ENCODE data around the gene EIF3B.
"Not testable (repeated sequence)": the region's sequence is repeated elsewhere in the genome, so short reads cannot be mapped to it uniquely, and the experiment has no call there.

The EIF3B gene

GRCh38 chr7:2402687-2403013 lies 48.0 kb downstream of the EIF3B start:
- Mint-ChIP-seq H3K4me3 (peak overlapping the region; percentile 85), H3K9me3 (no peaks in the 10 kb centered on the region), H3K4me1 (peaks cover 47% of the 10 kb centered on the region), H3K36me3 (no peaks in the 10 kb centered on the region), H3K27ac (peak overlapping the region; percentile 65), H3K27me3 (no peaks in the 10 kb centered on the region)

- Mint-ChIP-seq H3K27ac (peak within 1 kb of the TSS; percentile 65), H3K36me3 (no peaks in the 10 kb centered on the region), H3K27me3 (no peaks in the 10 kb centered on the region), H3K9me3 (no peaks in the 10 kb centered on the region), H3K4me1 (peaks cover 51% of the 10 kb centered on the region), H3K4me3 (peak within 1 kb of the TSS; percentile 88)
Observed at GRCh38 chr7:2403014-2403717, 48.5 kb downstream of the EIF3B start, which contains the start of gene CHST12. Gene CHST12 (plus strand): TSS chr7:2403611. CDS start chr7:2432640, 29,029 bp downstream.

GRCh38 chr7:2403718-2404648 lies 49.4 kb downstream of the EIF3B start:
- Mint-ChIP-seq H3K9me3 (no peaks in the 10 kb centered on the region), H3K4me1 (peaks cover 59% of the 10 kb centered on the region), H3K27ac (peak overlapping the region; percentile 23), H3K36me3 (no peaks in the 10 kb centered on the region), H3K4me3 (peak overlapping the region; percentile 88), H3K27me3 (no peaks in the 10 kb centered on the region)

- Mint-ChIP-seq H3K27me3 (no peaks in the 10 kb centered on the region), H3K27ac (peak overlapping the region; percentile 90), H3K36me3 (no peaks in the 10 kb centered on the region), H3K4me1 (peaks cover 62% of the 10 kb centered on the region), H3K4me3 (peak overlapping the region; percentile 88), H3K9me3 (no peaks in the 10 kb centered on the region)
Observed at GRCh38 chr7:2404714-2405119, 50.1 kb downstream of the EIF3B start.

GRCh38 chr7:2405201-2405600 lies 50.6 kb downstream of the EIF3B start:
- Mint-ChIP-seq H3K9me3 (no peaks in the 10 kb centered on the region), H3K27ac (peak overlapping the region; percentile 96), H3K36me3 (no peaks in the 10 kb centered on the region), H3K27me3 (no peaks in the 10 kb centered on the region), H3K4me3 (peak overlapping the region; percentile 88), H3K4me1 (peaks cover 62% of the 10 kb centered on the region)

- H3K4me1 Mint-ChIP-seq = peaks cover 65% of the 10 kb centered on the region
- peak overlapping the region; percentile 88 for H3K4me3 Mint-ChIP-seq
- no peaks in the 10 kb centered on the region for H3K36me3 Mint-ChIP-seq
- no peaks in the 10 kb centered on the region for H3K27me3 Mint-ChIP-seq
- H3K9me3 Mint-ChIP-seq = no peaks in the 10 kb centered on the region
- H3K27ac Mint-ChIP-seq = peak overlapping the region; percentile 96
Observed at GRCh38 chr7:2405601-2406345, 51.1 kb downstream of the EIF3B start.

- Mint-ChIP-seq H3K36me3 (peaks cover 4% of the 10 kb centered on the region), H3K4me1 (peaks cover 66% of the 10 kb centered on the region), H3K4me3 (peak overlapping the region; percentile 20), H3K9me3 (no peaks in the 10 kb centered on the region), H3K27ac (peak overlapping the region; percentile 47), H3K27me3 (no peaks in the 10 kb centered on the region)
Observed at GRCh38 chr7:2409745-2410414, 55.3 kb downstream of the EIF3B start.

- peaks cover 56% of the 10 kb centered on the region for H3K4me1 Mint-ChIP-seq
- H3K27me3 Mint-ChIP-seq = no peaks in the 10 kb centered on the region
- peaks cover 4% of the 10 kb centered on the region for H3K36me3 Mint-ChIP-seq
- H3K4me3 Mint-ChIP-seq = no peak overlapping the region
- H3K9me3 Mint-ChIP-seq = no peaks in the 10 kb centered on the region
- no peak overlapping the region for H3K27ac Mint-ChIP-seq
Observed at GRCh38 chr7:2411049-2411448, 56.4 kb downstream of the EIF3B start.

- H3K27ac Mint-ChIP-seq = no peak overlapping the region
- H3K36me3 Mint-ChIP-seq = peaks cover 4% of the 10 kb centered on the region
- H3K9me3 Mint-ChIP-seq = no peaks in the 10 kb centered on the region
- H3K4me3 Mint-ChIP-seq = no peak overlapping the region
- peaks cover 56% of the 10 kb centered on the region for H3K4me1 Mint-ChIP-seq
- H3K27me3 Mint-ChIP-seq = no peaks in the 10 kb centered on the region
Observed at GRCh38 chr7:2411815-2412586, 57.4 kb downstream of the EIF3B start.

GRCh38 chr7:2412587-2413201 lies 58.1 kb downstream of the EIF3B start:
- Mint-ChIP-seq H3K9me3 (no peaks in the 10 kb centered on the region), H3K4me1 (peaks cover 57% of the 10 kb centered on the region), H3K27ac (no peak overlapping the region), H3K36me3 (peaks cover 4% of the 10 kb centered on the region), H3K27me3 (no peaks in the 10 kb centered on the region), H3K4me3 (no peak overlapping the region)

- H3K4me1 Mint-ChIP-seq = peaks cover 37% of the 10 kb centered on the region
Observed at GRCh38 chr7:2416063-2416462, 61.4 kb downstream of the EIF3B start.

GRCh38 chr7:2416650-2417049 lies 62.0 kb downstream of the EIF3B start:
- Mint-ChIP-seq H3K4me1 (peaks cover 37% of the 10 kb centered on the region), H3K9me3 (no peaks in the 10 kb centered on the region), H3K27ac (no peak overlapping the region), H3K4me3 (no peak overlapping the region), H3K27me3 (no peaks in the 10 kb centered on the region), H3K36me3 (peaks cover 4% of the 10 kb centered on the region)

More at GRCh38 chr7:2416063-2416462, 61.4 kb downstream of the EIF3B start:
- H3K36me3 Mint-ChIP-seq = peaks cover 4% of the 10 kb centered on the region
- H3K27ac Mint-ChIP-seq = no peak overlapping the region
- no peaks in the 10 kb centered on the region for H3K9me3 Mint-ChIP-seq
- H3K27me3 Mint-ChIP-seq = no peaks in the 10 kb centered on the region
- no peak overlapping the region for H3K4me3 Mint-ChIP-seq

GRCh38 chr7:2417178-2417577 lies 62.6 kb downstream of the EIF3B start:
- H3K27ac Mint-ChIP-seq, H3K27me3 Mint-ChIP-seq, H3K4me3 Mint-ChIP-seq, H3K9me3 Mint-ChIP-seq, H3K36me3 Mint-ChIP-seq: not testable (repeated sequence)
- peaks cover 41% of the 10 kb centered on the region for H3K4me1 Mint-ChIP-seq

GRCh38 chr7:2417981-2418481 lies 63.4 kb downstream of the EIF3B start:
- Mint-ChIP-seq H3K4me1 (peaks cover 36% of the 10 kb centered on the region), H3K9me3 (no peaks in the 10 kb centered on the region), H3K27me3 (no peaks in the 10 kb centered on the region), H3K4me3 (peak overlapping the region; percentile 23), H3K27ac (no peak overlapping the region), H3K36me3 (peaks cover 4% of the 10 kb centered on the region)

Measured in activated naive CD4-positive, alpha-beta T cell treated with anti-CD3 and anti-CD28 coated beads, Interleukin-2, amount 50 U/mL, for 24 hours (primary cell).